Measurements from ENCODE around the gene MAN1B1. TPM values are rescaled to one million over a fixed set of nuclear protein-coding genes. Genes with fewer than 3 reads are reported as not detected.

The MAN1B1 gene
- polyA plus RNA-seq, 3 donors, result 29.3 to 38.2 (median 33.3) TPM

- Histone ChIP-seq H3K4me2 (replicated peaks; ENCODE audit: extremely low read depth, low read length, poor library complexity, severe bottlenecking) (peak overlapping the region; percentile 85), H3K79me2 (ENCODE audit: insufficient read depth, low read length) (no peaks in the 10 kb centered on the region), H3K9ac (ENCODE audit: insufficient read depth, low read length, poor library complexity, severe bottlenecking) (no peak overlapping the region), H2AFZ (ENCODE audit: insufficient read depth, low read depth, low read length, poor library complexity, severe bottlenecking) (no peak overlapping the region), H3K9me3 (replicated peaks in 1 of 2; ENCODE audit: control insufficient read depth in 1 of 2, insufficient read depth in 1 of 2, low read length in 2 of 2) (no peaks in the 10 kb centered on the region), H3K27ac (ENCODE audit: low read depth in 1 of 2, low read length in 2 of 2) (no peak overlapping the region), H3K27me3 (ENCODE audit: control insufficient read depth in 2 of 2, insufficient read depth in 2 of 2, low read length in 2 of 2) (peaks cover 0 to 3% of the 10 kb centered on the region in 2 donors), H3K4me3 (replicated peaks in 1 of 3; ENCODE audit: low read depth in 2 of 3, low read length in 3 of 3) (no peak overlapping the region), H3K36me3 (replicated peaks in 1 of 2; ENCODE audit: control insufficient read depth in 1 of 2, insufficient read depth in 2 of 2, low read length in 2 of 2) (peaks cover 38 to 44% of the 10 kb centered on the region in 2 donors), H4K20me1 (ENCODE audit: insufficient read depth, low read length) (peaks cover 19% of the 10 kb centered on the region), H3K4me1 (ENCODE audit: control insufficient read depth in 1 of 2, insufficient read depth in 2 of 2, low read length in 2 of 2) (peaks cover 15 to 17% of the 10 kb centered on the region in 2 donors)
- peak in 2 of 3 donors; percentile 12 to 35 for DNase-seq
- peaks cover 13 to 36% of the 10 kb centered on the region in 2 donors for H3K36me3 Mint-ChIP-seq
- H3K4me1 Mint-ChIP-seq, result peaks cover 12% of the 10 kb centered on the region
- TF ChIP-seq CTCF (IDR thresholded peaks at IDR 0.05), result no peak
- peak overlapping the region; percentile 37 to 59 for H3K4me3 Mint-ChIP-seq
- peak overlapping the region in 1 of 7 donors; percentile 68 for H3K27ac Mint-ChIP-seq
- H3K27me3 Mint-ChIP-seq (ENCODE audit: low read depth in 3 of 3), result peaks cover 3 to 7% (median 6%) of the 10 kb centered on the region in 3 donors
- intact Hi-C loops (cut with micrococcal nuclease), result no loop called here
- 22% methylated on average over 30 of the region's 66 CpGs for WGBS (ENCODE audit: insufficient coverage)
- peaks cover 0 to 3% (median 0%) of the 10 kb centered on the region in 7 donors for H3K9me3 Mint-ChIP-seq
These were observed 26.8 kb downstream of the MAN1B1 start for GRCh38 chr9:137113385-137114159.

- no peak overlapping the region for H3K27ac Mint-ChIP-seq
- H3K9ac ChIP-seq (ENCODE audit: insufficient read depth, low read length, poor library complexity, severe bottlenecking), result peak overlapping the region; percentile 63
These were observed 27.4 kb downstream of the MAN1B1 start for GRCh38 chr9:137114220-137114612.

More at GRCh38 chr9:137114220-137114612, 27.4 kb downstream of the MAN1B1 start:
- no peak for TF ChIP-seq CTCF (IDR thresholded peaks at IDR 0.05)
- H3K36me3 ChIP-seq (replicated peaks in 1 of 2; ENCODE audit: control insufficient read depth in 1 of 2, insufficient read depth in 2 of 2, low read length in 2 of 2), result peaks cover 34 to 38% of the 10 kb centered on the region in 2 donors
- Mint-ChIP-seq H3K4me1 (peaks cover 12% of the 10 kb centered on the region), H3K27me3 (ENCODE audit: low read depth in 3 of 3) (peaks cover 3 to 7% (median 6%) of the 10 kb centered on the region in 3 donors), H3K4me3 (peak overlapping the region; percentile 60), H3K36me3 (peaks cover 8 to 29% of the 10 kb centered on the region in 2 donors), H3K9me3 (peaks cover 0 to 3% (median 0%) of the 10 kb centered on the region in 7 donors)
- no peaks in the 10 kb centered on the region for H3K9me3 ChIP-seq (replicated peaks in 1 of 2; ENCODE audit: control insufficient read depth in 1 of 2, insufficient read depth in 1 of 2, low read length in 2 of 2)
- H3K79me2 ChIP-seq (ENCODE audit: insufficient read depth, low read length), result no peaks in the 10 kb centered on the region
- H2AFZ ChIP-seq (ENCODE audit: insufficient read depth, low read depth, low read length, poor library complexity, severe bottlenecking), result peak overlapping the region; percentile 93
- no peak overlapping the region for H3K27ac ChIP-seq (ENCODE audit: low read depth in 1 of 2, low read length in 2 of 2)
- H3K4me2 ChIP-seq (replicated peaks; ENCODE audit: extremely low read depth, low read length, poor library complexity, severe bottlenecking), result peak overlapping the region; percentile 85
- H3K4me3 ChIP-seq (replicated peaks in 1 of 3; ENCODE audit: low read depth in 2 of 3, low read length in 3 of 3), result peak overlapping the region; percentile 30 to 70 (median 34)
- peaks cover 0 to 3% of the 10 kb centered on the region in 2 donors for H3K27me3 ChIP-seq (ENCODE audit: control insufficient read depth in 2 of 2, insufficient read depth in 2 of 2, low read length in 2 of 2)
- intact Hi-C loops (cut with micrococcal nuclease), result no loop called here
- peaks cover 15 to 17% of the 10 kb centered on the region in 2 donors for H3K4me1 ChIP-seq (ENCODE audit: control insufficient read depth in 1 of 2, insufficient read depth in 2 of 2, low read length in 2 of 2)
- peaks cover 19% of the 10 kb centered on the region for H4K20me1 ChIP-seq (ENCODE audit: insufficient read depth, low read length)
- under 1% methylated on average over 31 of the region's 45 CpGs for WGBS (ENCODE audit: insufficient coverage)
- no peak for DNase-seq
